HG03196 (cell line): Measurements from ENCODE around the gene SPACA9.

Experiments used
- ATAC-seq: cut with Tn5 transposase; IDR thresholded peaks from one replicate; pipeline ENCODE4 v1.9.1; 2021; ENCODE audit not compliant: unreplicated experiment

SPACA9 gene

GRCh38 chr9:132862533-132862932 lies 16.2 kb upstream of the SPACA9 start:
- no peak for ATAC-seq

DNA sequence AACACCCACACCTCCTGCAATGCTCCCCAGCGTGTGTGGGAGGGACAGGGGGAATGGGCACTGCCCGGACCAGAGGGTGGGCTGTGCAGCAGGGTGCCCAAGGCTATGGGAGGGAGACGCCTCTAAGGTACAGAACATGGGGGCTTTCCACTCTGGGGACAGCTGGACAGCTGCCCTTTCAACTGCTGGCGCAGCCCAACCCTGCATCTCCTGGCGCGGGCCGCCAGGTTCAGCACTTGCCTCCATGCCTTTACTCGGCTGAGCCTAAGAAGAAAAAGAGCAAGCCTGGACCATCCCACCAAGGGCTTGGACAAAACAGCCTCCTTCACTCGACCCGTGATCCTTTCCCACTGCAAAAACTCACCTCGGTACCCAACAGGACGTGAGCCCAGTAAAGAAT lies 15.6 kb upstream of the SPACA9 start:
- ATAC-seq, result no peak

GRCh38 chr9:132864277-132864676 lies 14.4 kb upstream of the SPACA9 start:
- no peak for ATAC-seq

GRCh38 chr9:132864691-132865090 lies 14.0 kb upstream of the SPACA9 start:
- ATAC-seq, result no peak

DNA sequence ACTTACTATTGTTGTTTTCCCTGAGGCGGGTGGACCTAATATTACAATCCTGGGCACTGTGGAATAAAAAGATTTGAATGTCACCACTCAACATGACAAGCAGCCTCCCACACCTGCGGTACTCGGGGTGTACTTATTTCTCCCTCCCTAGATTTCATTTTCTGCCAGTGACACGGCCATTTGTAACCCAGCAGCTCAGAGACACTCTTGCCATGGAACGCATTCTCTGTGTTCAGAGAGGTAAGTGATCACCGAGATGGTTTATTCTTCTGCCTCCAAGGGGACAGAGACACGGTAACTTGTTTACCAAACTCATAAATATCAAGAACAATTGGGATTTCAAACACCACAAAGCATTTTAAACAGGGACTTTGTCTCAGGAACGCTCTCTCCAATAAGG lies 11.8 kb upstream of the SPACA9 start:
- ATAC-seq, result no peak

DNA sequence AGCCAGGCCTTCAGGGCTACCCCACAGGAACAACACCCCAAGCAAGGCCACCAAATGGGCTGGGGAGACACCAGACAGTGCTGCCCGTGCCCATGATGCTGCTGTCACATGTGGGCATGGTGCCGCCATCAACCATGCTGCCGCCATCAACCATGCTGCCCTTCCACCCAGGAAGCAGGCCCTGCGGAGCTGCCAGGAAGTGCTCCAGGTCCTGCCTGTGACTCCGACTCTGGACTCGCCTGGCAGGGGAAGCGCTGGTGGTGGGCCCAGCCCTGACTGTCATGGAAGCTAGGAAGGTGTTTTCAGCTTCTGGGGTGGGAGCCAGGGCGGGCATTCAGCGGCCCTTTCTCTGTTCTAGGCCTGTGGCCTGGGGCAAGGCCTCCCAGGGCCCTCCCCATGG lies 9.4 kb upstream of the SPACA9 start:
- no peak for ATAC-seq

DNA sequence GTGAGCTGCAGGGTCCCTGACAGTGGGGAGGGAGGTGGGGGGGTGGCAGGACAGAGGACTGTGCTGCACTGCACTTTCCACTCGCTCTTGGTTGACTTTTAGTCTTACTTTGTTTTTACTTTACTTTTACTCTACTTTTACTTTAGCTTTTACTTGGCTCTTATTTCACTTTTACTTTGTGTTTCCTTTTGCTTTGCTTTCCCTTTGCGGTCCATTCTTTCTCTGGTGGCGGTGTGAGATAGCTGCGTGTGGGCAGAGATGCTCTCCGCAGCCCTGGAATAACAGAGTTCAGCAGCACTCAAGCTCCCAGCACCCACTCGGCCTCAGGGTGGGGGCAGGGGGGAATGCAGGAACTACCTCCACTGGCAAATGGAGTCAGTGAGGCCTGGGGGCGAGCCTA lies 5.3 kb upstream of the SPACA9 start:
- ATAC-seq, result no peak

DNA sequence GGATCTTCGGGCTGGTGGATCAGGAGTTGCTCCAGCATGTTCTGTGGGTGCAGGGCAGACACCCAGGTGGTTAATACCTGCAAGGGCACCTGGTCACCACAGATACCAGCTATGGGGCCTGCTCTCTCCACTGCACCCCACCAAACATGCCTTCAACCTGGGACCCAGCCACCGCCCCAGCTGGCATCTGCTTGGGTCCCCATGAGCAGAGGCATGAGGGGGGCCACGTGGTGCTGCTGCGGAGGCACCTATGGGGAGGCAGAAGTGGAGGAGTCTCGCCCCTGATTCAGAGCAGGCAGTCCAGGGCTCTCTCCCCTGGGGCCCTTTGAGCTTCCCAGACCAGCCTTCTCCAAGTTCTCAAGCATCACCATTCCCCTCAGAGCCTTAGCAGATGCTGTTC lies 3.5 kb upstream of the SPACA9 start:
- ATAC-seq, result no peak

- no peak for ATAC-seq
Measured at GRCh38 chr9:132876849-132877248, 1.8 kb upstream of the SPACA9 start.

GRCh38 chr9:132877458-132877823 lies 1.3 kb upstream of the SPACA9 start:
- ATAC-seq, result no peak

- ATAC-seq, result peak; percentile 78
Measured at GRCh38 chr9:132877824-132878694, 639 bp upstream of the SPACA9 start, which contains the start of gene AK8. TSS of gene AK8 (minus strand) at chr9:132878284. CDS start at chr9:132878255, 29 bp downstream.

- ATAC-seq, result no peak
Measured at GRCh38 chr9:132879457-132880323, 992 bp downstream of the SPACA9 start.

DNA sequence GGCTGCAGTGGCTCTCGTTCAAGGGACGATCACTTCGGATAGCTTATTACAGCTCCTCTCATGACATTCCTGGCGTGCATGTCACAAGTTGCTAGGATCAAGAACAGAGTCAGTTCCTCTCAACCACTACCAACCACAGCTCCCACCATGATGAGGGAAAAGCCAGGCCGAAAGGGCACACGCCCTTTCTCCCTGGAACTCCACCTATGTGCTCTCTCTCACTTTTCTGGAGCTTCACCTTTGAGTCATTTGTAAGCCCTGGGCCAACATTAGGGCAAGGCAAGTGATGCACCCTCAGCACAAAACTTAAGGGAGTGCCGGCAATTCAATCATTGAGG lies 1.6 kb downstream of the SPACA9 start:
- ATAC-seq, result no peak

DNA sequence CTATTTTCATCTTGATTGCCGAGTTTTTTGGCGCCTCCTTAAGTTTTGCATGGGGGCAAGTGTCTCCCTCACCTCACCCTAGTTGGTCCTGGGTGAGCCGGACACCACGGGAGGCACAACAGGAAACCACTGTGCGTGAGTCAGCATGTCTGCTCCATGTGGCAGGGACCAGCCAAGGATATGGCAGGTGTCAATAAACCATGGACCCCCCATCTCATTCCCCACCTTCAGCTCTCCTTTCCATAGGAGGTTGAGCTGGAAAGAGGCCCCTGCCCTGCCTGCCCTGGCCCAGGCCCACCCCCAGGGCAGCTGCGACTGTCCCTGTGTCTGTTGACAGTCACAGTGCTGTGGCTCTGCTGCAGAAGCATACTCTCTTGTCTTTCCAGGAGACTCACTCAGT lies 3.1 kb downstream of the SPACA9 start:
- ATAC-seq, result no peak

- no peak for ATAC-seq
Measured at GRCh38 chr9:132882616-132883015, 3.9 kb downstream of the SPACA9 start.

DNA sequence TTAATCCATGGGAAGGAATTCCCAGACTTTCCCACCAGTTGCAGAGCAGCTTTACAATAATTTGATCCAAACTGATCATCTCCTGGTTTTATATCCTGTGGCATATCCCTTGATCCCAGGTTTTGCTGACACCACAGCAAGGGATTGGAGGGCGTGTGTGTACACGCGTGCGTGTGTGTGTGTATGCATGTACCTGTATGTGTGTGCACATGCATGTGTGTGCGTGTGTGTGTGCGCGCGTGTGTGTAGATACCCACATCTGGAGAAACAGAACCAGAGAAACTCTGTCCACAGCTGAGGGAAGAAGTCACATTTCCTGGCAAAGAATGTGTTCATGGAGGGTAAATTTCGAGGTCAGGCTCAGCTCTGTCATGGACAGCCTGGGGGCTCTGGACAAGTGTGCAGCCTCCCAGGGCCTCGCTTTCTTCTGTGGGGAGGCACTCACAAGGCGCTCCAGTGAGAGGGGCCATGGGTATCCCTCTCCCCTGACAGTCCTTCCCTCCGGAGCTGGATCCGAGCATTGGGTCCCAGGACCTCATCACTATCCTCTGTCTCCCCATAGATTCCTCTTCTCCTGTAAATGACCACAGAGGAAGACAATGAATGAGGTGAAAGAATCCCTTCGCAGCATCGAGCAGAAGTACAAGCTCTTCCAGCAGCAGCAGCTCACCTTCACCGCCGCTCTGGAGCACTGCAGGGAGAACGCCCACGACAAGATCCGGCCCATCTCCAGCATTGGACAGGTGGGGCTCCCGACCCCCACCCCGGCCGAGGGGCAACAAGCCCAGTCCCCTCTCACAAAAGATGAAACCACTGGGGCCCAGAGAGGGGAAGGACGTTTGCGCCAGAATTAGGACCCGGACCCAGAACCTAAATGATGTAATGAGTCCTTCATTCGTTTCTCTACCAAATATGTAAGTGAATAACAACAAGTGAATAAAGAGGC lies 4.9 kb downstream of the SPACA9 start:
- ATAC-seq, result no peak

- no peak for ATAC-seq
Measured at GRCh38 chr9:132885720-132886333, 7.1 kb downstream of the SPACA9 start.

GRCh38 chr9:132886334-132886725 lies 7.6 kb downstream of the SPACA9 start:
- ATAC-seq, result no peak

- no peak for ATAC-seq
Measured at GRCh38 chr9:132887181-132888120, 8.8 kb downstream of the SPACA9 start.

DNA sequence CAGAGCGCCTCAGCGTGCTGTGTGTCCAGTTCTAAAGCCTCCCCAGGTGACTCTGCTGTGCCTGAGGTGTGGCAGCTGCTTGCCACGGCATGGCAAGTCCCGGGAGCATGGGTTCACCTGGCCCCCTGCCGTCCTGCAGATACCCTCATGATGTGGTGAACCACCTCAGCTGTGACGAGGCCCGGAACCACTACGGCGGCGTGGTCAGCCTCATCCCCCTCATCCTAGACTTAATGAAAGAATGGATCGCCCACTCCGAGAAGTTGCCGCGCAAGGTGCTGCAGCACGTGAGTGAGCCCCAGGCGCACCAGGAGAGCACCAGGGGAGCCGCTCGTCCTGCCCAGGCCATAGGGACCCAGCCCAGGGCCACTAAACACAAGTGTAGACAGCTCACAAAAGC lies 9.5 kb downstream of the SPACA9 start:
- no peak for ATAC-seq
